OCI-M1 (cell line): ENCODE measurements around the gene NUP210L.

Experiments used
- DNase-seq: peaks from one replicate; lab custom pipeline; 2025; lab: John Stamatoyannopoulos, UW

Gene NUP210L

GRCh38 chr1:153944005-153944826 lies 210.7 kb downstream of the NUP210L start:
- no peak for DNase-seq

- no peak for DNase-seq
These were observed 211.9 kb downstream of the NUP210L start for GRCh38 chr1:153942766-153943549.
